Adrenal gland (tissue), 12 donors: ENCODE measurements around the gene PPM1L. TPM values are rescaled to one million over a fixed set of nuclear protein-coding genes. Genes with fewer than 3 reads are reported as not detected.

Source experiments
- DNase-seq, 7 donors: peaks; one replicate each; pipeline ENCODE4 v3.0.0-alpha.2; 2019 to 2020
- H3K27ac ChIP-seq, 5 donors: fragments of 200-600 bp; sonication (generic) in 4 of 5; 1 replicate in 3 of 5; 2 replicates in 2 of 5; pipeline versions ENCODE4 v1.5.1 to v1.8.0; 2016 to 2020; ENCODE audit warnings: mild to moderate bottlenecking in 1 of 5
- H3K27me3 ChIP-seq: fragments of 200-600 bp; 2 replicates; pipeline ENCODE4 v1.8.0; 2021
- H3K36me3 ChIP-seq, 2 donors: fragments of 200-600 bp; replicated peaks in 1 of 2; 1 replicate in 1 of 2; 2 replicates in 1 of 2; pipeline versions ENCODE4 v1.5.1 to v1.8.0; 2018 to 2022
- H3K4me1 ChIP-seq, 2 donors: fragments of 200-600 bp; replicated peaks in 1 of 2; 1 replicate in 1 of 2; 2 replicates in 1 of 2; pipeline versions ENCODE4 v1.5.1 to v1.8.0; 2018 to 2021
- H3K4me3 ChIP-seq, 4 donors: fragments of 200-600 bp; sonication (generic) in 3 of 4; one replicate each; pipeline ENCODE4 v1.5.1; 2016 to 2018
- H3K9me3 ChIP-seq, 3 donors: fragments of 200-600 bp; sonication (generic) in 1 of 3; replicated peaks in 1 of 3; 1 replicate in 2 of 3; 2 replicates in 1 of 3; pipeline versions ENCODE4 v1.5.1 to v1.8.0; 2016 to 2021
- POLR2A ChIP-seq, 2 donors: fragments of 450-650 bp; IDR thresholded peaks; one replicate each; pipeline ENCODE4 v1.6.1; 2017; ENCODE audit warnings: antibody characterized with exemption in 2 of 2, mild to moderate bottlenecking in 2 of 2, moderate library complexity in 1 of 2
- WGBS, 4 donors: extraction: QIAGEN DNeasy Blood & Tissue Kit in 2 of 4; methylation state at CpG; one replicate each; pipeline versions ENCODE4 v1.1.5 to v1.1.7; 2013 to 2017; 5-methylcytosine and 5-hydroxymethylcytosine counted together
- intact Hi-C, 2 donors: fragments of 100-400 bp; cut with DNase I; formaldehyde crosslinking; loops; one replicate each; pipeline versions ENCODE4 v1.14.1 to v1.15.0; 2022 to 2023
- polyA plus RNA-seq, 3 donors: library from polyadenylated mRNA; stranded (reverse); fragments of 200-250 nt in 2 of 3; fragments of 350-450 nt in 1 of 3; fragmentation: Illumina TruSeq in 1 of 3; extraction: RNeasy Lipid Tissue Mini Kit (QIAGEN cat#74804) in 1 of 3; gene quantifications; one replicate each; pipeline ENCODE4 v1.2.3, GENCODE V29; 2013 to 2014
- total RNA-seq, 9 donors: library from RNA; depleted of rRNA in 4 of 9; stranded (reverse); fragments of >200 nt in 4 of 9; fragments of 120-200 nt in 1 of 9; fragmentation: NEBNext Ultra II Directional in 1 of 9; extraction: Animal tissue kit (Norgen Biotek cat#: 25700) in 1 of 9; gene quantifications; one replicate each; pipeline versions ENCODE4 v1.1.0 to v1.2.4, GENCODE V29; 2013 to 2023
- TF ChIP-seq, protein P1 (sequence below), 6 experiments: fragments of 450-650 bp in 4 of 6; fragments of 200-600 bp in 2 of 6; sonication (generic) in 1 of 6; IDR thresholded peaks; 1 replicate in 5 of 6; 2 replicates in 1 of 6; pipeline versions ENCODE4 v1.5.1 to v1.8.0; 2016 to 2021; ENCODE audit warnings: antibody characterized with exemption in 6 of 6, mild to moderate bottlenecking in 2 of 6, moderate library complexity in 1 of 6
- donor health status: healthy with polysubstance abuse.
- donor health status: Bipolar disorder and iron deficiency.
- donor health status: DM: yes; HTN: yes; CAD: no.
- donor health status: DM: no; HTN: no; CAD: no.
- donor health status: DM: no; HTN: no; CAD: no.
- donor health status: DM: yes; HTN: yes; CAD: no.

The PPM1L gene
- total and polyA plus RNA-seq, 12 donors = 2.4 to 53.6 (median 35.0) TPM

- no peaks in the 10 kb centered on the region for H3K9me3 ChIP-seq
- intact Hi-C loops = no loop called here
- TF ChIP-seq, protein P1, sequence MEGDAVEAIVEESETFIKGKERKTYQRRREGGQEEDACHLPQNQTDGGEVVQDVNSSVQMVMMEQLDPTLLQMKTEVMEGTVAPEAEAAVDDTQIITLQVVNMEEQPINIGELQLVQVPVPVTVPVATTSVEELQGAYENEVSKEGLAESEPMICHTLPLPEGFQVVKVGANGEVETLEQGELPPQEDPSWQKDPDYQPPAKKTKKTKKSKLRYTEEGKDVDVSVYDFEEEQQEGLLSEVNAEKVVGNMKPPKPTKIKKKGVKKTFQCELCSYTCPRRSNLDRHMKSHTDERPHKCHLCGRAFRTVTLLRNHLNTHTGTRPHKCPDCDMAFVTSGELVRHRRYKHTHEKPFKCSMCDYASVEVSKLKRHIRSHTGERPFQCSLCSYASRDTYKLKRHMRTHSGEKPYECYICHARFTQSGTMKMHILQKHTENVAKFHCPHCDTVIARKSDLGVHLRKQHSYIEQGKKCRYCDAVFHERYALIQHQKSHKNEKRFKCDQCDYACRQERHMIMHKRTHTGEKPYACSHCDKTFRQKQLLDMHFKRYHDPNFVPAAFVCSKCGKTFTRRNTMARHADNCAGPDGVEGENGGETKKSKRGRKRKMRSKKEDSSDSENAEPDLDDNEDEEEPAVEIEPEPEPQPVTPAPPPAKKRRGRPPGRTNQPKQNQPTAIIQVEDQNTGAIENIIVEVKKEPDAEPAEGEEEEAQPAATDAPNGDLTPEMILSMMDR (IDR thresholded peaks at IDR 0.05) = no peak
- no peak for TF ChIP-seq POLR2A (IDR thresholded peaks at IDR 0.05)
- DNase-seq = no peak
- H3K36me3 ChIP-seq = no peaks in the 10 kb centered on the region
- H3K4me1 ChIP-seq = peaks cover 0 to 7% of the 10 kb centered on the region in 2 donors
- H3K4me3 ChIP-seq = no peak overlapping the region
- no peaks in the 10 kb centered on the region for H3K27me3 ChIP-seq
- H3K27ac ChIP-seq = no peak overlapping the region
- WGBS, 4 donors = 87 to 92% (median 89%) methylated on average over 5 of the region's 5 CpGs
Observed at GRCh38 chr3:160928183-160928726, 172.2 kb downstream of the PPM1L start.

DNA sequence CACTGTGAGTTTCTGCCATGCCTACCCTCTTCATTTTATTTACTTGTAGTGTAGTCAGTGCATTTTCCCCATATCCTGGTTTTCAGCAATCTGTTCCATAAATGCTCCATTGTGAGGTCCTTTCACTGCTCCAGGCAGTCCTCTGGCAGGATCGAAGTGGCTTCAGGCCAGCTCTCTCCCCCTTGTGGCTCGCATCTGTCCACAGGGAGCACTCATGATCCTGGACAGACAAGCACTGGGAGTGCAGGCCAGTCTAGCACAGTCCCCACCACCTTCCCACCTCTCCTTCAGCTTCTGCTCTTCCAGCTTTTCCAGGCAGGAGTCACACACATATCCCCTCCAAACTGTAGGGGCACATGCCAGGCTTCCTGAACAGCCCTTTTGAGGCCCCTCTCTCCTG lies 173.6 kb downstream of the PPM1L start:
- 55 to 79% (median 57%) methylated on average over 2 of the region's 2 CpGs for WGBS, 4 donors

DNA sequence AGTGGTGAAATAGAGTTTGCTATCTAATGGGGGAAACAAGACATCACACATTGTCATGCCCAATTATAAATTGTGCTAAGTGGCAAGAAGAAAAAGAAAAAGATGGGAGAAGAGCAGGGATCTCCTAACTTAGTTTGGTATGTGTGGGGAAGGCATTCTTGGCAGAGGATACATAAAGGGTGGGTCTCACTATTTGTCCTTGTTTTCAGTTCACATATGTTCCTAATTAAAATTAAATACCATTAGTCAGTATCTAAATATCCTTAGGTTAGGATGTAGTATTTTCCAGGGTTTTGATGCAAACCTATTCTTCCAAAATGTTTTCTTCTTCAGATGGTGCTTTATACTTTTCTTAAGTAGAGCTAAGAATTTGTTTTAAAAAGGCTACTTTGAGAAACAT lies 175.4 kb downstream of the PPM1L start:
- Histone ChIP-seq H3K27ac (no peak overlapping the region), H3K9me3 (no peaks in the 10 kb centered on the region), H3K27me3 (no peaks in the 10 kb centered on the region), H3K4me3 (no peak overlapping the region), H3K4me1 (peaks cover 0 to 15% of the 10 kb centered on the region in 2 donors), H3K36me3 (no peaks in the 10 kb centered on the region)
- intact Hi-C loops = no loop called here
- no peak for DNase-seq
- no peak for TF ChIP-seq POLR2A (IDR thresholded peaks at IDR 0.05)
- TF ChIP-seq, protein P1 (IDR thresholded peaks at IDR 0.05) = no peak

More for the DNA sequence above, 173.6 kb downstream of the PPM1L start:
- no peak overlapping the region for H3K27ac ChIP-seq
- TF ChIP-seq POLR2A (IDR thresholded peaks at IDR 0.05) = no peak
- TF ChIP-seq, protein P1 (IDR thresholded peaks at IDR 0.05) = peak in 3 of 6 experiments; percentile 21 to 40 (median 40)
- no peaks in the 10 kb centered on the region for H3K36me3 ChIP-seq
- peak in 6 of 7 donors; percentile 19 to 74 (median 39) for DNase-seq
- H3K4me1 ChIP-seq = peaks cover 0 to 4% of the 10 kb centered on the region in 2 donors
- H3K4me3 ChIP-seq = no peak overlapping the region
- H3K9me3 ChIP-seq = no peaks in the 10 kb centered on the region
- no peaks in the 10 kb centered on the region for H3K27me3 ChIP-seq
- intact Hi-C loops = no loop called here

DNA sequence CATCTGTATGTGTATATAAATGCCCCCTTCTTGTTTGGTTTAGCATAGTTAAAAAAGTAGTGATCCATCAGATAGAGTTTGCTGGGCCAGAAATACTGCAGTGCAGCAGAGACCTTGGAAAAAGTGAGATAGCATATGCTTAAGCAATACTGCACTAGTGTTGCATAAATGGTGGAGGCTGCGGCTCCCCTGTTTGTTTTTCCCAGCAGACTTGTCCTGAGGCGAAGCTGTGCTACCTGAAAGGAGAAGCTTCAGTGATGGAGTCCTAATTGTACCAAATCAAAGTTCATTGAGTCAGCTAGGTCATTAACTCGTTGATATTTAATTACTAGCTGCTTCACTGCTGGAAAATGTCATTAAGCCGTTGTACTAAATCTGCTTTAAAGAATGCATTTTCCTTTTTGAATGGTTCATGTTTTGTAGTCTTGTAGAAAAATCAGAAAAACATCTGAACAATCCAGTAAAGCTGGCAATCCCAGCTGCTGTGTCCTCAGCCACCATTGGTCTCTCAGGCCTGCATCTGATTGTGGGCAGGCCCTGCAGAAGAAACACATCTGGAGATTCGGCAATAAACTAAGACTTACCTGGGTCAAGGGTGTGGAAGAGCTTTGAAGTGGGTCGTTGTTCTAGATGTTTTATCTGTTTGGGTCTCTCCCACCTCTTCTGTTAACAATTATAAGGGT lies 179.5 kb downstream of the PPM1L start:
- Histone ChIP-seq H3K4me3 (no peak overlapping the region), H3K27ac (peak overlapping the region in 3 of 5 donors; percentile 1 to 69 (median 69)), H3K27me3 (no peaks in the 10 kb centered on the region), H3K4me1 (peaks cover 0 to 12% of the 10 kb centered on the region in 2 donors), H3K9me3 (no peaks in the 10 kb centered on the region), H3K36me3 (no peaks in the 10 kb centered on the region)
- DNase-seq = peak; percentile 34 to 75 (median 61)
- intact Hi-C loops = no loop called here
- no peak for TF ChIP-seq POLR2A (IDR thresholded peaks at IDR 0.05)
- TF ChIP-seq, protein P1 (IDR thresholded peaks at IDR 0.05) = no peak
- 54 to 59% (median 57%) methylated on average over 6 of the region's 6 CpGs for WGBS, 4 donors
